BLaER1 treated with 17β-estradiol and CSF1 and Interleukin-3, amounts not matched to agents 10 nM and 100 nM (cell line): Measurements from ENCODE around the gene GUCY2F.

Experiments used
- H3K27ac ChIP-seq, 11 experiments: shearing (Covaris generic); formaldehyde crosslinking; 2 replicates each; pipeline ENCODE4 v1.8.1; 2022
- H3K27me3 ChIP-seq, 11 experiments: shearing (Covaris generic); formaldehyde crosslinking; 2 replicates each; pipeline ENCODE4 v1.8.1; 2022
- H3K36me3 ChIP-seq, 11 experiments: shearing (Covaris generic); formaldehyde crosslinking; 2 replicates each; pipeline ENCODE4 v1.8.1; 2022
- H3K4me1 ChIP-seq, 10 experiments: shearing (Covaris generic); formaldehyde crosslinking; 2 replicates each; pipeline ENCODE4 v1.8.1; 2022
- H3K4me2 ChIP-seq, 11 experiments: shearing (Covaris generic); formaldehyde crosslinking; 2 replicates each; pipeline ENCODE4 v1.8.1; 2022
- H3K4me3 ChIP-seq, 10 experiments: shearing (Covaris generic); formaldehyde crosslinking; 2 replicates each; pipeline ENCODE4 v1.8.1; 2022
- H3K9ac ChIP-seq, 11 experiments: shearing (Covaris generic); formaldehyde crosslinking; 2 replicates each; pipeline ENCODE4 v1.8.1; 2022
- H3K9me3 ChIP-seq, 11 experiments: shearing (Covaris generic); formaldehyde crosslinking; replicated peaks in 1 of 11; 2 replicates each; pipeline ENCODE4 v1.8.1; 2022
- H4K20me1 ChIP-seq, 11 experiments: shearing (Covaris generic); formaldehyde crosslinking; 2 replicates each; pipeline ENCODE4 v1.8.1; 2022
- Cebpa-rat ChIP-seq, 11 experiments: shearing (Covaris generic); IDR thresholded peaks; 2 replicates each; pipeline ENCODE4 v1.8.1; 2022

GUCY2F gene

DNA sequence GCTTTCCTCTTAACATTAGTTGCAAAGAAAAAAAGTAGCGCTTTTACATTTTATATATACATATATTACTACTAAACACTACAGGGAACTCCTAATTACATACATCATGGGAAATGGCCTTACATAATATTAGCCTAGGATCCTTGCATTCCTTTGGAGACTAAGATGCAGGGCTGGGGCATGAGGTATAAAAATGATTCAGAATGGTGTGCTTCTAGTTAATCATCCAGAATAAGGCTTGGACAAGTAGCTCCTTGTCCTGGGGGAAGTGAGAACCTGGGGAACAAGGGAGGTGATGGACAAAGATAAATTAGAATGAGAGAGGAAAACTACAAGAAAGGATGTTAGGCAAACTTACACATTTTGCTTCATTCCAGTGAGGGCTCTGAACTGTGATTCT lies 3.0 kb upstream of the GUCY2F start:
- Histone ChIP-seq H3K36me3 (no peaks in the 10 kb centered on the region), H3K27me3 (peaks cover 72 to 91% (median 80%) of the 10 kb centered on the region in 11 experiments), H3K4me1 (peaks cover 0 to 28% (median 18%) of the 10 kb centered on the region in 10 experiments; a peak in 16 of 20 replicates), H3K4me3 (no peak overlapping the region), H3K9me3 (no peaks in the 10 kb centered on the region), H3K4me2 (no peak overlapping the region), H3K27ac (no peak overlapping the region), H3K9ac (no peak overlapping the region), H4K20me1 (no peaks in the 10 kb centered on the region; a peak in 1 of 22 replicates)
- no peak for TF ChIP-seq Cebpa-rat (IDR thresholded peaks at IDR 0.05)

DNA sequence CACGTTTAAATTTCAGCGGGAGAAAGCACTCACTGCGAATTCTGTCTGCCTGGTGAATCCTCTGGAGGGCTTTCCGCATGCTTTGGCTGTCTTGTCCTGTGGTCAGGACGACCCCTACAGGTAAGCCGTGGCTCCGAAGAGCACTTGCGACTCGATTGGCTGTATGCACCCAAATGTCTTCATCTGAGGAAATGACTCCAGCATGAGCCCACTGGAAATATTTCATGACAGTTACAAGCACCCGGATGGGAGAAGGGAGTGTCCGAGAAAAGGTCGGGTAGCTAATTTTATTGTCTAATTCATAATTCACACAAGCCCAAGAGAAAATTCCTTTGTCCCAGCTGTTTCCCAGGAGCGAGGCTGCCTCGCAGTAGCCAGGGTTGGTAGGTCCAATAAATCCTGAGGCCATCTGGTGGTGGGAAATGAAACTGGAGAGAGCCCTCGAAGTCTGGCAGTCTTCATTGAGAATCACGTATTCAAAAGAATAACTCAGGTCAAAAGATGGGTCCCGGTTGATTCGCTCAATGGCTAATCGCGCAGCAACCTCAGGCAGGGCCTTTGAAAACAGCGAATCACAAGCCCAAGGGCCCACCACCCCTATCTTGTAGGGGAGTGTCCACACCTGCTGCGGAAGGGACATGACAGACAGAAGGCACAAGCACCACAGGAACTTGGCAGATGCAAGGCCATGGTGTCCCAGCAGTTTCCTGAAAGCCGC lies 6.6 kb downstream of the GUCY2F start:
- TF ChIP-seq Cebpa-rat (IDR thresholded peaks at IDR 0.05): no peak
- Histone ChIP-seq H3K4me3 (no peak overlapping the region), H3K9ac (no peak overlapping the region)

DNA sequence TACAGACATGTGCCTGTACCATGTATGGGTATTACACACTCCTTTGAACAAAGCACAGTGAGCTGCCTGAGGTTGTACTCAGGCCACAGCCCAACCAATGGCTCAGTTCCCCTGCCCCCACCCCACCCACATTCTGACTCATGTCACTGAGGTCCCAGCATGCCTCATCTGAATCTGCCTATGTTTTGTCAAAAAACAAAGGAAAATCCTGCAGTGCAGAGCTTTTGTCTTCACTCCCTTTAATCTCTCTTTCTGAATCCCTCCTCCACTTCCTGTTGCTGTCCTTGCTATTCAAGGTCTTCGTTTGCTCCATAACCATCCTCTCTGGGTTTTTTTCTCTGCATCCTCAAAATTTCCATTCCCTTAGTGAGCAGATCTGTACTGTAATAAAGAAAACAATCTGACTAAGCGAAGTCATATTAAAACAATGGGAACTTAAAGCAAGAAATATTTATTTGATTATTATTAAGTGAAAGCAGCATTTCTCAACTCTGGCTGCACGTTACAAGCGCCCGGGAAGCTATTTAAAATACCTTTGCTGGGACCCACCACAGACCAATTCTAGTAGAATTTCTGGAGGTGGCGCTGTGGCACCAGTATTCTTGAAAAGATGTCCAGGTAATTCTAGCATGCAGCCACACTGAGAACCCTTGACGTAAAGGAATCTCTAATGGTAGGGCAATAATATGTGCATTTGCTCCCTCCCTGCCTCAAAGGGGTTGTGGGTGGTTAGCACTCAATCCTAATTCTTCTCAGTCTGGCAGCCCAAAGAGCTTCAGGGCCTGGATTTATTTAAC lies 8.7 kb downstream of the GUCY2F start:
- Histone ChIP-seq H3K4me2 (peak overlapping the region in 1 of 11 experiments; percentile 21; a peak in 1 of 22 replicates), H3K9ac (no peak overlapping the region), H3K4me1 (no peaks in the 10 kb centered on the region; a peak in 1 of 20 replicates), H3K27me3 (peaks cover 91 to 100% (median 98%) of the 10 kb centered on the region in 11 experiments), H4K20me1 (no peaks in the 10 kb centered on the region), H3K36me3 (no peaks in the 10 kb centered on the region), H3K27ac (no peak overlapping the region), H3K4me3 (no peak overlapping the region), H3K9me3 (no peaks in the 10 kb centered on the region)
- no peak for TF ChIP-seq Cebpa-rat (IDR thresholded peaks at IDR 0.05)

More for the DNA sequence above, 6.6 kb downstream of the GUCY2F start:
- no peaks in the 10 kb centered on the region; a peak in 1 of 20 replicates for H3K4me1 ChIP-seq
- peaks cover 92 to 100% (median 100%) of the 10 kb centered on the region in 11 experiments for H3K27me3 ChIP-seq
- H3K27ac ChIP-seq: no peak overlapping the region
- H3K4me2 ChIP-seq: no peak overlapping the region
- no peaks in the 10 kb centered on the region for H3K36me3 ChIP-seq
- no peaks in the 10 kb centered on the region for H4K20me1 ChIP-seq
- no peaks in the 10 kb centered on the region for H3K9me3 ChIP-seq

DNA sequence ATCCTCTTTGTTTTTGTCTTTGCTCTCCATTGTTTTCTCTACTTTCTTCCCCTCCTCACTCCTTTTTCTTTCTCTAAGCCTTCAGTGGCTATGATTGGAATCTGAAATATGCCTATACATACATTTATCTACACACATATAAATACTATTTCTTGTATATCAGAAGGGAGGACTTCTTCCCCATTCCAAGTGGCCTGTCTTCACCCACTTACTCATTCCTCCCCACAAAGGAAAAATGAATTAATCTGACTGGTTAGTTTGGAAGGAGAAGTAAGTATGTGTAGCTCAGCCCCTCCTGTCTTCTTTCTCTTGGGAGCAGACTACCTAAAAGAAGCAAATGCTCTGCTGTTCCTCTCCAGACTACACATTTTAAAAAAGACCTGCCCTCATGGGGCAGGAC lies 17.7 kb downstream of the GUCY2F start:
- Histone ChIP-seq H3K4me2 (no peak overlapping the region), H3K9me3 (no peaks in the 10 kb centered on the region; a peak in 1 of 22 replicates), H3K27ac (no peak overlapping the region), H4K20me1 (no peaks in the 10 kb centered on the region), H3K27me3 (peaks cover 74 to 100% (median 95%) of the 10 kb centered on the region in 11 experiments), H3K36me3 (no peaks in the 10 kb centered on the region), H3K9ac (no peak overlapping the region), H3K4me1 (no peaks in the 10 kb centered on the region), H3K4me3 (no peak overlapping the region)
- TF ChIP-seq Cebpa-rat (IDR thresholded peaks at IDR 0.05): no peak

DNA sequence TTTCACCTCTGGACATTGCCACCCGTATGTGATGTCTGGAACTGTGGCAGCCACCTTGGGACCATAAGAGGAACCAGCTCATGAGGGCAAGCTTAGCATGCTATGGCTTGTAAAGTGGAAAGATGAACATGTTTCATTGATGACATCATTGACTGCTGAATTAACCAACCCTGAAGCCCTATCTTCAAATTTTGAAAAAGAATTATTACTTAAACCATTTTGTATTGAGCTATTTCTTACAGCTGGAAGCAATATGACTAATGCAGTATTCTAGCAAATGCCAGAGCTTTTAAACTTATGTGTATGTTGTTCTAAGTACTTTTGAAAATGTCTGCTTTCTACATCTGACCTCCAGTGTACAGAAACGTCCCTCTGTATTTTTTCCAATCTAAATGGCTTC lies 18.1 kb downstream of the GUCY2F start:
- no peaks in the 10 kb centered on the region for H3K4me1 ChIP-seq
- no peaks in the 10 kb centered on the region for H4K20me1 ChIP-seq
- no peak overlapping the region for H3K4me3 ChIP-seq
- no peak for TF ChIP-seq Cebpa-rat (IDR thresholded peaks at IDR 0.05)
- no peak overlapping the region for H3K27ac ChIP-seq
- no peaks in the 10 kb centered on the region; a peak in 1 of 22 replicates for H3K9me3 ChIP-seq
- no peak overlapping the region for H3K9ac ChIP-seq
- H3K27me3 ChIP-seq: peaks cover 74 to 100% (median 95%) of the 10 kb centered on the region in 11 experiments
- H3K36me3 ChIP-seq: no peaks in the 10 kb centered on the region
- no peak overlapping the region for H3K4me2 ChIP-seq

DNA sequence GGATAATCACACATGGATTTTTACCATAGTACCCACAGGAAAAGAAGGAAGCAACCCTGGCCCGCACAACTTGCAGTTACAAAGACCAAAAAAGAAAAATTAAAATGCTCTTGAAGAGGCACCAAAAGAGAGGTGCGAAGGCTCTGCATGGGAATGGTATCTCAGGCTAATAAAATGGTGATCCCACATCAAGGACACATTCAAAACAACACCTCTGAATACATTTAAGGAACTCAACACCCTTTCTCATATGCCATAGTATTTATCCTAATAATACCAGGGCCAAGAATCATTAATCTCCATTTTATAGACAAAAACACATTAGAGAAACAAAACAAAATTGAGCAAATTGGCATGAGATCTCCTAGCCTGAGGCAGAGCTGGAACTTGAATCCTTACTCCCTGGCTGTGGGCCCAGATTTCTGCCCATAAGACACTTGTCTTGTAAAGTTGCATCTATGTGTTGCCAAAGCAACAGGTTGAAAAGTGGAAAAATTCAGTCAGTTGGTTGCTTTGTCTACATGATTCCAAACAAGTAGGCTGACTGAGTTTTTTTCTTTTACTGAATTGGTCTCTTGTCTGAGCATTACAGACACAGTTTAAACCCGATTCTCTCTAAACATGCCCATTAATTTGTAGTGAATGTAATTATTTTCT lies 33.5 kb downstream of the GUCY2F start:
- Histone ChIP-seq H3K9me3 (peaks cover 0 to 6% (median 0%) of the 10 kb centered on the region in 11 experiments; a peak in 2 of 22 replicates), H3K36me3 (no peaks in the 10 kb centered on the region), H4K20me1 (no peaks in the 10 kb centered on the region), H3K4me1 (no peaks in the 10 kb centered on the region), H3K27me3 (peaks cover 51 to 78% (median 74%) of the 10 kb centered on the region in 11 experiments), H3K4me2 (no peak overlapping the region), H3K4me3 (no peak overlapping the region), H3K9ac (no peak overlapping the region), H3K27ac (no peak overlapping the region)
- TF ChIP-seq Cebpa-rat (IDR thresholded peaks at IDR 0.05): no peak

DNA sequence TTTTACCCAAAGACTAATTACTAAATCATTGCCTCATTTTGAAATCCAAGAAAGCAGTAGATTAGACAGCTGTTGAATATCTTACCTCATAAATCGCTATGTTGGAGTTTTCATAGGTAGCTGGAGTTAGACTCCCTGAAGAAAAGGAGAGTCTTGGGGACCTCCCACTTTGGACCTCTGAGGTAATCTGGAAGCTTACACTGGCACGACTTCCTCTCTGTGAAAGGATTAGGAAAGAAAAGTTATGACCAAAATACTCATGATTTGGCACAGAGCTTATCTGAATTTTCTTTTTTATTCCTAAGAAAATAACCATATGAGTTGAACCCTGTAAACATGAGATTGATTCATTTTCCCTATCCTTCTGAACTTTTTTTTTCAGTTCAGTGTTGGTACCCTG lies 40.6 kb downstream of the GUCY2F start:
- H3K36me3 ChIP-seq: no peaks in the 10 kb centered on the region
- TF ChIP-seq Cebpa-rat (IDR thresholded peaks at IDR 0.05): no peak
- H3K27me3 ChIP-seq: peaks cover 38 to 87% (median 82%) of the 10 kb centered on the region in 11 experiments; a peak in 21 of 22 replicates
- peaks cover 0 to 19% (median 0%) of the 10 kb centered on the region in 10 experiments; a peak in 2 of 20 replicates for H3K4me1 ChIP-seq
- no peak overlapping the region for H3K27ac ChIP-seq
- no peak overlapping the region for H3K4me3 ChIP-seq
- H3K4me2 ChIP-seq: no peak overlapping the region
- no peaks in the 10 kb centered on the region for H4K20me1 ChIP-seq
- H3K9me3 ChIP-seq: peaks cover 0 to 3% (median 0%) of the 10 kb centered on the region in 11 experiments; a peak in 1 of 22 replicates
- no peak overlapping the region for H3K9ac ChIP-seq

DNA sequence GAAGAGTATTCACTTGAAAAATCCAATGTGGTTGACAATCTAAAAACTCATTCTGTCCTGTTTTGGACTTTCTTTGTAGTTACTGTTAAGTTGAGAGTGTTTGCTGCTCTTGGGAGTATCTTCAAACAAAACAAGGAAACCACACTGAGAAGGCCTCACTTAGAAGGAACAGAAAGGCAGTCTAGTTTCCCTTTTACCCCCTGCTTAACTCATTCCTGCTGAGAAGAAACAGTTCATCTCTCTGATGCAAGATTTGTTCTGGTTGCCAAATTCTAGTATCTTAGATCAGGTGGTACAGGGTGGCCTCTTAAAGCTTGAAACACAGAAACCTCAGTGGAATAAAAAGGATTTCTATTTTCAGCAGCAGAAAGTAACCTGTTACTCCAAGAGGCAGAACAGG lies 41.4 kb downstream of the GUCY2F start:
- H3K27me3 ChIP-seq: peaks cover 38 to 86% (median 82%) of the 10 kb centered on the region in 11 experiments; a peak in 21 of 22 replicates
- no peak overlapping the region for H3K9ac ChIP-seq
- H3K36me3 ChIP-seq: no peaks in the 10 kb centered on the region
- H4K20me1 ChIP-seq: no peaks in the 10 kb centered on the region
- peaks cover 0 to 19% (median 0%) of the 10 kb centered on the region in 10 experiments; a peak in 2 of 20 replicates for H3K4me1 ChIP-seq
- no peak overlapping the region for H3K4me3 ChIP-seq
- no peaks in the 10 kb centered on the region for H3K9me3 ChIP-seq
- no peak for TF ChIP-seq Cebpa-rat (IDR thresholded peaks at IDR 0.05)
- no peak overlapping the region for H3K27ac ChIP-seq
- H3K4me2 ChIP-seq: no peak overlapping the region

DNA sequence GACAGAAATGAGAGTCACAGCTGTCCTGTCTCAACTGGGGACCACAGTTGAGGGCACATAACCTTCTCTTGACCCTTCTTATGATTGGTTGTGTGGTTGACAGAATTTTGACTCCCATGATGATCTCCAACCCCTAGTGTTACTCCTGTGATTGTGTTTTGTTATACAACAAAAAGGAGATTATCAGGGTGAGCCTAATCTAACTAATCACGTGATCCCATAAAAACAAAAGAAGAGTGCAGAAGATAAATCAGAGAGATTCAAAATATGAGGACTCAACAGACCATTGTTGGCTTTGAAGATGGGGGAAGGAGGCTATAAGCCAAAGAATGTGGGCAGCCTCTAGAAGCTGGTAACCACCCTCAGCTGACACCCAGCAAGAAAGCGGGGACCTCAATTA lies 72.7 kb downstream of the GUCY2F start:
- Histone ChIP-seq H3K4me1 (no peaks in the 10 kb centered on the region), H3K27me3 (peaks cover 78 to 100% (median 93%) of the 10 kb centered on the region in 11 experiments), H3K4me3 (no peak overlapping the region), H3K9me3 (peaks cover 0 to 37% (median 19%) of the 10 kb centered on the region in 11 experiments; a peak in 16 of 22 replicates), H4K20me1 (no peaks in the 10 kb centered on the region; a peak in 2 of 22 replicates), H3K27ac (no peak overlapping the region), H3K4me2 (no peak overlapping the region), H3K9ac (no peak overlapping the region), H3K36me3 (no peaks in the 10 kb centered on the region)
- TF ChIP-seq Cebpa-rat (IDR thresholded peaks at IDR 0.05): no peak
